WTC11 (cell line): ENCODE results near the gene ZPR1.

ENCODE experiments used
- IRF2 ChIP-seq: sonication (generic); formaldehyde crosslinking; IDR thresholded peaks from 2 replicates; pipeline ENCODE4 v1.8.0; 2022; ENCODE audit warnings: low read depth, missing genetic modification reagents, borderline replicate concordance
- JUN ChIP-seq: sonication (generic); formaldehyde crosslinking; IDR thresholded peaks from 2 replicates; pipeline ENCODE4 v1.8.0; 2023; ENCODE audit warnings: mild to moderate bottlenecking, missing genetic modification reagents
- SP1 ChIP-seq: sonication (generic); formaldehyde crosslinking; conservative IDR thresholded peaks from 2 replicates; pipeline ENCODE4 v1.8.1; 2022; ENCODE audit warnings: missing genetic modification reagents
- TF ChIP-seq, protein P1 (sequence below): fragments of 200-600 bp; IDR thresholded peaks from 2 replicates; pipeline ENCODE4 v1.8.0; 2022; ENCODE audit warnings: antibody characterized with exemption
- TF ChIP-seq, protein P2 (sequence below): fragments of 250-450 bp; sonication (Bioruptor Pico); IDR thresholded peaks from 2 replicates; pipeline ENCODE4 v1.9.0; 2021; ENCODE audit warnings: mild to moderate bottlenecking
- TF ChIP-seq, protein P3 (sequence below): fragments of 250-450 bp; sonication (Bioruptor Pico); IDR thresholded peaks from 2 replicates; pipeline ENCODE4 v1.9.0; 2021; ENCODE audit warnings: mild to moderate bottlenecking

DNA sequence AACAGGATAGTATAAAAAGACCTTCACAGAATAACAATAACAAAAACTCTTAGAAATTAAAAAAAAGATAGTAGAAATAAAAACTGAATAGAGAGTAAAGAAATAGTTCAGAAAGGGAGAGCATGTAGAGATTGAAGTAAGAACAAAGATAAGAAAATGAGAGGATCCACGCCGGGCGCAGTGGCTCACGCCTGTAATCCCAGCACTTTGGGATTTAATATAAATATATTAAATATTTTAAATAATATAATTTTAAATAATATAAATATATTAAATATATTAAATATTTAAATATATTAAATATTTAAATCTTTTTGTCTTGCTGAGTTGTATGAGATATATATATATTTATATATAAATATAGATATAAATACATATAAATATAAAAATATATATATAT is 24.3 kb upstream of the ZPR1 start:
- TF ChIP-seq JUN (CRISPR knock-in tag) (no peak), SP1 (CRISPR knock-in tag) (no peak), IRF2 (CRISPR knock-in tag) (no peak)
- TF ChIP-seq, protein P1, sequence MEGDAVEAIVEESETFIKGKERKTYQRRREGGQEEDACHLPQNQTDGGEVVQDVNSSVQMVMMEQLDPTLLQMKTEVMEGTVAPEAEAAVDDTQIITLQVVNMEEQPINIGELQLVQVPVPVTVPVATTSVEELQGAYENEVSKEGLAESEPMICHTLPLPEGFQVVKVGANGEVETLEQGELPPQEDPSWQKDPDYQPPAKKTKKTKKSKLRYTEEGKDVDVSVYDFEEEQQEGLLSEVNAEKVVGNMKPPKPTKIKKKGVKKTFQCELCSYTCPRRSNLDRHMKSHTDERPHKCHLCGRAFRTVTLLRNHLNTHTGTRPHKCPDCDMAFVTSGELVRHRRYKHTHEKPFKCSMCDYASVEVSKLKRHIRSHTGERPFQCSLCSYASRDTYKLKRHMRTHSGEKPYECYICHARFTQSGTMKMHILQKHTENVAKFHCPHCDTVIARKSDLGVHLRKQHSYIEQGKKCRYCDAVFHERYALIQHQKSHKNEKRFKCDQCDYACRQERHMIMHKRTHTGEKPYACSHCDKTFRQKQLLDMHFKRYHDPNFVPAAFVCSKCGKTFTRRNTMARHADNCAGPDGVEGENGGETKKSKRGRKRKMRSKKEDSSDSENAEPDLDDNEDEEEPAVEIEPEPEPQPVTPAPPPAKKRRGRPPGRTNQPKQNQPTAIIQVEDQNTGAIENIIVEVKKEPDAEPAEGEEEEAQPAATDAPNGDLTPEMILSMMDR = no peak
- TF ChIP-seq, protein P2, sequence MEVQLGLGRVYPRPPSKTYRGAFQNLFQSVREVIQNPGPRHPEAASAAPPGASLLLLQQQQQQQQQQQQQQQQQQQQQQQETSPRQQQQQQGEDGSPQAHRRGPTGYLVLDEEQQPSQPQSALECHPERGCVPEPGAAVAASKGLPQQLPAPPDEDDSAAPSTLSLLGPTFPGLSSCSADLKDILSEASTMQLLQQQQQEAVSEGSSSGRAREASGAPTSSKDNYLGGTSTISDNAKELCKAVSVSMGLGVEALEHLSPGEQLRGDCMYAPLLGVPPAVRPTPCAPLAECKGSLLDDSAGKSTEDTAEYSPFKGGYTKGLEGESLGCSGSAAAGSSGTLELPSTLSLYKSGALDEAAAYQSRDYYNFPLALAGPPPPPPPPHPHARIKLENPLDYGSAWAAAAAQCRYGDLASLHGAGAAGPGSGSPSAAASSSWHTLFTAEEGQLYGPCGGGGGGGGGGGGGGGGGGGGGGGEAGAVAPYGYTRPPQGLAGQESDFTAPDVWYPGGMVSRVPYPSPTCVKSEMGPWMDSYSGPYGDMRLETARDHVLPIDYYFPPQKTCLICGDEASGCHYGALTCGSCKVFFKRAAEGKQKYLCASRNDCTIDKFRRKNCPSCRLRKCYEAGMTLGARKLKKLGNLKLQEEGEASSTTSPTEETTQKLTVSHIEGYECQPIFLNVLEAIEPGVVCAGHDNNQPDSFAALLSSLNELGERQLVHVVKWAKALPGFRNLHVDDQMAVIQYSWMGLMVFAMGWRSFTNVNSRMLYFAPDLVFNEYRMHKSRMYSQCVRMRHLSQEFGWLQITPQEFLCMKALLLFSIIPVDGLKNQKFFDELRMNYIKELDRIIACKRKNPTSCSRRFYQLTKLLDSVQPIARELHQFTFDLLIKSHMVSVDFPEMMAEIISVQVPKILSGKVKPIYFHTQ (CRISPR knock-in tag) = no peak
- TF ChIP-seq, protein P3, sequence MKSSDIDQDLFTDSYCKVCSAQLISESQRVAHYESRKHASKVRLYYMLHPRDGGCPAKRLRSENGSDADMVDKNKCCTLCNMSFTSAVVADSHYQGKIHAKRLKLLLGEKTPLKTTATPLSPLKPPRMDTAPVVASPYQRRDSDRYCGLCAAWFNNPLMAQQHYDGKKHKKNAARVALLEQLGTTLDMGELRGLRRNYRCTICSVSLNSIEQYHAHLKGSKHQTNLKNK (CRISPR knock-in tag) = no peak
